SK-N-SH treated with all-trans-retinoic acid at 6 μM for 48 hours (cell line): ENCODE data around the gene KRT76.

Experiments used
- ATAC-seq: fragments of 200-7000 bp; cut with Tn5 transposase; 3 replicates; pipeline ENCODE4 v1.9.1; 2020; ENCODE audit warnings: mild to moderate bottlenecking, moderate library complexity
- ARNTL ChIP-seq: fragments of 450-650 bp; formaldehyde crosslinking; IDR thresholded peaks from 2 replicates; pipeline ENCODE4 v1.5.0; 2020; ENCODE audit warnings: low read depth, mild to moderate bottlenecking, moderate library complexity, borderline replicate concordance
- CREB5 ChIP-seq: fragments of 250-450 bp; sonication (Bioruptor Pico); IDR thresholded peaks from 2 replicates; pipeline ENCODE4 v1.5.1; 2020; ENCODE audit warnings: low read depth, mild to moderate bottlenecking, moderate library complexity
- ESRRG ChIP-seq: fragments of 250-450 bp; sonication (Bioruptor Pico); IDR thresholded peaks from 2 replicates; pipeline ENCODE4 v1.6.1; 2021; ENCODE audit warnings: mild to moderate bottlenecking
- GLIS3 ChIP-seq: fragments of 250-450 bp; sonication (Bioruptor Pico); IDR thresholded peaks from 2 replicates; pipeline ENCODE4 v1.5.0; 2020; ENCODE audit warnings: mild to moderate bottlenecking, moderate library complexity
- ISL1 ChIP-seq: fragments of 250-450 bp; sonication (Bioruptor Pico); IDR thresholded peaks from 2 replicates; pipeline ENCODE4 v2.1.2; 2022; ENCODE audit warnings: mild to moderate bottlenecking, moderate library complexity
- OSR1 ChIP-seq: fragments of 250-450 bp; sonication (Bioruptor Pico); IDR thresholded peaks from 2 replicates; pipeline ENCODE4 v1.8.0; 2022; ENCODE audit warnings: moderate library complexity, mild to moderate bottlenecking, inconsistent platforms
- PPARA ChIP-seq: fragments of 250-450 bp; sonication (Bioruptor Pico); IDR thresholded peaks from 2 replicates; pipeline ENCODE4 v1.5.0; 2020; ENCODE audit warnings: mild to moderate bottlenecking, borderline replicate concordance
- RARB ChIP-seq: fragments of 250-450 bp; sonication (Bioruptor Pico); IDR thresholded peaks from 2 replicates; pipeline ENCODE4 v1.8.0; 2021; ENCODE audit warnings: mild to moderate bottlenecking, moderate library complexity
- SNAI2 ChIP-seq: fragments of 250-450 bp; sonication (Bioruptor Pico); IDR thresholded peaks from 2 replicates; pipeline ENCODE4 v1.5.0; 2020; ENCODE audit warnings: mild to moderate bottlenecking, moderate library complexity
- TCF4 ChIP-seq: fragments of 250-450 bp; sonication (Bioruptor Pico); IDR thresholded peaks from 2 replicates; pipeline ENCODE4 v1.8.0; 2021; ENCODE audit warnings: mild to moderate bottlenecking, moderate library complexity, borderline replicate concordance
- TOX ChIP-seq: fragments of 250-450 bp; sonication (Bioruptor Pico); IDR thresholded peaks from 2 replicates; pipeline ENCODE4 v1.8.0; 2021; ENCODE audit warnings: mild to moderate bottlenecking, moderate library complexity, borderline replicate concordance
- ZC3H10 ChIP-seq: fragments of 250-450 bp; sonication (Bioruptor Pico); IDR thresholded peaks from 2 replicates; pipeline ENCODE4 v1.5.1; 2021; ENCODE audit warnings: mild to moderate bottlenecking, moderate library complexity
- ZFP3 ChIP-seq: fragments of 250-450 bp; sonication (Bioruptor Pico); IDR thresholded peaks from 2 replicates; pipeline ENCODE4 v1.5.0; 2020; ENCODE audit warnings: mild to moderate bottlenecking, moderate library complexity
- ZFP30 ChIP-seq: fragments of 450-650 bp; formaldehyde crosslinking; IDR thresholded peaks from 2 replicates; pipeline ENCODE4 v1.5.0; 2022; ENCODE audit warnings: mild to moderate bottlenecking, moderate library complexity
- ZNF565 ChIP-seq: fragments of 450-650 bp; formaldehyde crosslinking; conservative IDR thresholded peaks from 2 replicates; pipeline ENCODE4 v1.5.0; 2020; ENCODE audit warnings: low read depth, mild to moderate bottlenecking, moderate library complexity
- ZNF8 ChIP-seq: fragments of 450-650 bp; formaldehyde crosslinking; IDR thresholded peaks from 2 replicates; pipeline ENCODE4 v1.5.0; 2020; ENCODE audit warnings: mild to moderate bottlenecking, moderate library complexity
- TF ChIP-seq, protein P1 (sequence below): fragments of 250-450 bp; sonication (Bioruptor Pico); IDR thresholded peaks from 2 replicates; pipeline ENCODE4 v1.5.0; 2020; ENCODE audit warnings: mild to moderate bottlenecking, moderate library complexity
- TF ChIP-seq, protein P2 (sequence below): fragments of 250-450 bp; sonication (Bioruptor Pico); IDR thresholded peaks from 2 replicates; pipeline ENCODE4 v1.5.1; 2021; ENCODE audit warnings: mild to moderate bottlenecking, moderate library complexity
- TF ChIP-seq, protein P3 (sequence below): fragments of 250-450 bp; sonication (Bioruptor Pico); IDR thresholded peaks from 2 replicates; pipeline ENCODE4 v1.8.0; 2020; ENCODE audit warnings: mild to moderate bottlenecking, moderate library complexity, borderline replicate concordance
- TF ChIP-seq, protein P4 (sequence below): fragments of 250-450 bp; sonication (Bioruptor Pico); IDR thresholded peaks from 2 replicates; pipeline ENCODE4 v1.8.0; 2021; ENCODE audit warnings: low read depth, mild to moderate bottlenecking, moderate library complexity, borderline replicate concordance

KRT76 gene

DNA sequence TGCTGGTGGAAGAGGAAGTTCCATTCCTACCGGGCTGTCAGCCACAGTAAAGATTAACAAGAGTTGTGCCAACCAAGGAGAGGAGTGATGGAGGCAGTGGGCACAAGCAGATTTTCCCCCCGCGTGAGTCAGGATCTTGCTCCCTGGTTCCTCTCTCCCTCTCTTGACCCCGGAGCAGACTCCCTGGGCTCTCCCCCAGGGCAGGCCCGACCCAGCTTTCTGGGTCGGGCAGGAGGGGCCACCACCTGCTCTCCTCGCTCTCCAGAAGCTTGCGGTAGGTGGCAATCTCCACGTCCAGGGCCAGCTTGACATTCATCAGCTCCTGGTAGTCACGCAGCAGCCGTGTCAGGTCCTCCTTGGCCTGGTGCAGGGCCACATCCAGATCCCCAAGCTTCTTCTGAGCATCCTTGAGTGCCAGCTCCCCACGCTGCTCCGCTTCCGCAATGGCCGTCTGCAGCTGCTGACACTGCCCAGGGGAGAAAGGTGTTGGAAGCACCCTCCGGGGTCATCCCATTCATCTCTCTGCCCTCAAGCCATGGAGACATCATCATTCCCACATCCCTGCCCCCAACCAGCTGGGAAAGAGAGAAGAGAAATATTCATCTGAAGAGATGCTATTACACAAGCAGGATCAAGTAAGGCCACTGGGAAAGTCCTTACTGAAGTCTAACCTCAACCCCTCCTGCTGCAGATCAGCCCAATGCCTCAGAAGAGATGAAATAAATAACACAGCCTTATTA, 45.8 kb upstream of the KRT76 start:
- TF ChIP-seq GLIS3 (no peak), RARB (CRISPR knock-in tag) (no peak), ZFP30 (CRISPR knock-in tag) (no peak), SNAI2 (CRISPR knock-in tag) (no peak), TOX (no peak), ZNF8 (no peak), PPARA (CRISPR knock-in tag) (no peak), ISL1 (CRISPR knock-in tag) (no peak), OSR1 (CRISPR knock-in tag) (no peak), ZC3H10 (CRISPR knock-in tag) (no peak), CREB5 (no peak), TCF4 (CRISPR knock-in tag) (no peak), ESRRG (CRISPR knock-in tag) (no peak), ARNTL (CRISPR knock-in tag) (no peak), ZFP3 (CRISPR knock-in tag) (no peak), ZNF565 (CRISPR knock-in tag) (no peak)
- TF ChIP-seq, protein P1, sequence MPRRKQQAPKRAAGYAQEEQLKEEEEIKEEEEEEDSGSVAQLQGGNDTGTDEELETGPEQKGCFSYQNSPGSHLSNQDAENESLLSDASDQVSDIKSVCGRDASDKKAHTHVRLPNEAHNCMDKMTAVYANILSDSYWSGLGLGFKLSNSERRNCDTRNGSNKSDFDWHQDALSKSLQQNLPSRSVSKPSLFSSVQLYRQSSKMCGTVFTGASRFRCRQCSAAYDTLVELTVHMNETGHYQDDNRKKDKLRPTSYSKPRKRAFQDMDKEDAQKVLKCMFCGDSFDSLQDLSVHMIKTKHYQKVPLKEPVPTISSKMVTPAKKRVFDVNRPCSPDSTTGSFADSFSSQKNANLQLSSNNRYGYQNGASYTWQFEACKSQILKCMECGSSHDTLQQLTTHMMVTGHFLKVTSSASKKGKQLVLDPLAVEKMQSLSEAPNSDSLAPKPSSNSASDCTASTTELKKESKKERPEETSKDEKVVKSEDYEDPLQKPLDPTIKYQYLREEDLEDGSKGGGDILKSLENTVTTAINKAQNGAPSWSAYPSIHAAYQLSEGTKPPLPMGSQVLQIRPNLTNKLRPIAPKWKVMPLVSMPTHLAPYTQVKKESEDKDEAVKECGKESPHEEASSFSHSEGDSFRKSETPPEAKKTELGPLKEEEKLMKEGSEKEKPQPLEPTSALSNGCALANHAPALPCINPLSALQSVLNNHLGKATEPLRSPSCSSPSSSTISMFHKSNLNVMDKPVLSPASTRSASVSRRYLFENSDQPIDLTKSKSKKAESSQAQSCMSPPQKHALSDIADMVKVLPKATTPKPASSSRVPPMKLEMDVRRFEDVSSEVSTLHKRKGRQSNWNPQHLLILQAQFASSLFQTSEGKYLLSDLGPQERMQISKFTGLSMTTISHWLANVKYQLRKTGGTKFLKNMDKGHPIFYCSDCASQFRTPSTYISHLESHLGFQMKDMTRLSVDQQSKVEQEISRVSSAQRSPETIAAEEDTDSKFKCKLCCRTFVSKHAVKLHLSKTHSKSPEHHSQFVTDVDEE (CRISPR knock-in tag): no peak
- TF ChIP-seq, protein P2, sequence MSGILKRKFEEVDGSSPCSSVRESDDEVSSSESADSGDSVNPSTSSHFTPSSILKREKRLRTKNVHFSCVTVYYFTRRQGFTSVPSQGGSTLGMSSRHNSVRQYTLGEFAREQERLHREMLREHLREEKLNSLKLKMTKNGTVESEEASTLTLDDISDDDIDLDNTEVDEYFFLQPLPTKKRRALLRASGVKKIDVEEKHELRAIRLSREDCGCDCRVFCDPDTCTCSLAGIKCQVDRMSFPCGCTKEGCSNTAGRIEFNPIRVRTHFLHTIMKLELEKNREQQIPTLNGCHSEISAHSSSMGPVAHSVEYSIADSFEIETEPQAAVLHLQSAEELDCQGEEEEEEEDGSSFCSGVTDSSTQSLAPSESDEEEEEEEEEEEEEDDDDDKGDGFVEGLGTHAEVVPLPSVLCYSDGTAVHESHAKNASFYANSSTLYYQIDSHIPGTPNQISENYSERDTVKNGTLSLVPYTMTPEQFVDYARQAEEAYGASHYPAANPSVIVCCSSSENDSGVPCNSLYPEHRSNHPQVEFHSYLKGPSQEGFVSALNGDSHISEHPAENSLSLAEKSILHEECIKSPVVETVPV: no peak
- TF ChIP-seq, protein P3, sequence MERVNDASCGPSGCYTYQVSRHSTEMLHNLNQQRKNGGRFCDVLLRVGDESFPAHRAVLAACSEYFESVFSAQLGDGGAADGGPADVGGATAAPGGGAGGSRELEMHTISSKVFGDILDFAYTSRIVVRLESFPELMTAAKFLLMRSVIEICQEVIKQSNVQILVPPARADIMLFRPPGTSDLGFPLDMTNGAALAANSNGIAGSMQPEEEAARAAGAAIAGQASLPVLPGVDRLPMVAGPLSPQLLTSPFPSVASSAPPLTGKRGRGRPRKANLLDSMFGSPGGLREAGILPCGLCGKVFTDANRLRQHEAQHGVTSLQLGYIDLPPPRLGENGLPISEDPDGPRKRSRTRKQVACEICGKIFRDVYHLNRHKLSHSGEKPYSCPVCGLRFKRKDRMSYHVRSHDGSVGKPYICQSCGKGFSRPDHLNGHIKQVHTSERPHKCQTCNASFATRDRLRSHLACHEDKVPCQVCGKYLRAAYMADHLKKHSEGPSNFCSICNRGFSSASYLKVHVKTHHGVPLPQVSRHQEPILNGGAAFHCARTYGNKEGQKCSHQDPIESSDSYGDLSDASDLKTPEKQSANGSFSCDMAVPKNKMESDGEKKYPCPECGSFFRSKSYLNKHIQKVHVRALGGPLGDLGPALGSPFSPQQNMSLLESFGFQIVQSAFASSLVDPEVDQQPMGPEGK (CRISPR knock-in tag): no peak
- TF ChIP-seq, protein P4, sequence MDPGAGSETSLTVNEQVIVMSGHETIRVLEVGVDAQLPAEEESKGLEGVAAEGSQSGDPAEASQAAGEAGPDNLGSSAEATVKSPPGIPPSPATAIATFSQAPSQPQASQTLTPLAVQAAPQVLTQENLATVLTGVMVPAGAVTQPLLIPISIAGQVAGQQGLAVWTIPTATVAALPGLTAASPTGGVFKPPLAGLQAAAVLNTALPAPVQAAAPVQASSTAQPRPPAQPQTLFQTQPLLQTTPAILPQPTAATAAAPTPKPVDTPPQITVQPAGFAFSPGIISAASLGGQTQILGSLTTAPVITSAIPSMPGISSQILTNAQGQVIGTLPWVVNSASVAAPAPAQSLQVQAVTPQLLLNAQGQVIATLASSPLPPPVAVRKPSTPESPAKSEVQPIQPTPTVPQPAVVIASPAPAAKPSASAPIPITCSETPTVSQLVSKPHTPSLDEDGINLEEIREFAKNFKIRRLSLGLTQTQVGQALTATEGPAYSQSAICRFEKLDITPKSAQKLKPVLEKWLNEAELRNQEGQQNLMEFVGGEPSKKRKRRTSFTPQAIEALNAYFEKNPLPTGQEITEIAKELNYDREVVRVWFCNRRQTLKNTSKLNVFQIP: no peak
- TF ChIP-seq, all 23 proteins: peak for 0
- ATAC-seq: no peak

- ATAC-seq: peak; percentile 50
- TF ChIP-seq, protein P4: no peak
- TF ChIP-seq RARB (CRISPR knock-in tag) (no peak), TCF4 (CRISPR knock-in tag) (no peak), GLIS3 (no peak), SNAI2 (CRISPR knock-in tag) (no peak), ZNF8 (no peak)
- TF ChIP-seq, protein P2: no peak
- TF ChIP-seq, protein P3 (CRISPR knock-in tag): no peak
Observed at GRCh38 chr12:52821826-52822660, 44.9 kb upstream of the KRT76 start.
